Upper lobe of left lung (tissue), 4 donors: ENCODE measurements around the gene PAX5.

ENCODE experiments used
- EP300 ChIP-seq, 4 donors: sonication (generic); formaldehyde crosslinking; IDR thresholded peaks; one replicate each; pipeline ENCODE4 v1.5.1; 2017; ENCODE audit warnings: antibody characterized with exemption in 4 of 4, control low read depth in 2 of 4
- POLR2A ChIP-seq, 4 donors: fragments of 450-650 bp; IDR thresholded peaks; one replicate each; pipeline ENCODE4 v1.5.1; 2016 to 2017; ENCODE audit warnings: antibody characterized with exemption in 4 of 4, mild to moderate bottlenecking in 2 of 4

DNA sequence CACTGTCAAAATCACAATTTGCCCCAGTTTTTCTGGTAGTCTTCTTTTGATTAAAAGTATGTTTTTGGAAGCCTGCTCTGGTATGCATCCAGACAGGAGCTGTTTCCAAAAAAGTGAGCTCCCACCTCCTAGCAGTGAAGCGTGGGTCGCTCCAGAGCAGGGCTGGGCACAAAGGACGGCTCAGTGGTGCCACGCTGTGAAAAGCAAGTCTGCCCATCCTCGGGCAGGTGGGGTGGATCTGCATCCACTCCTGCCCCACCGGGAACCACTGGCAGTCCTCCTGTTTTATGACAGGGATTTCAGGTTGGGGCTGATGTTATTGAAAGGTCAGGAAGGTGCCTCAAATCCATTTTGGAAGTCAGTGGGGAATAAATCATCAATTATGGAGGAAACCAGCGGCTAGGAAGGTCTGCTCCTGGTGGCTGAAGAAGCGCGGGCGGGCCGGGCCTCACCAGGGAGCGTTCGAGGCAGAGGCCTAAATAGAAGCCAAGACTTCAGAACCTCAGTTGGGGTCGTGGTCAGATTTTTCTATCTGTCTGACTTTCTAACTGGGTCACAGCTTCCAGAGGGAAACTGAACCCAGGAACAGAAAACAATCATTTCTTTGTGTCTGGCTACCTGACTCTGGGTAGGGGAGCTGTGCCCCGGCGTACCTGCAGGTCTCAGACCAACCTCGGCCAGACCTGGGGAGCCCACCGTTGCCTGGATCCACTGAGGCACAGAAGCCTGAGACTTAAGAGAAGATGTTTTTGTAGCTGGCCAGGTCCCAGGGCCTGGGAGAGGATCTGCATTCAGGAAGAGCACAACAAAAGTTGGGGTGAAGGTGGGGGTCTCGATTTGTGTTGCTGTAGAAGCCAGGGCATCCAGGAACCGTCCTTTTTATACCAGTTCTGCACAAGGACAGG, 168.1 kb downstream of the PAX5 start:
- TF ChIP-seq POLR2A (IDR thresholded peaks at IDR 0.05) (no peak), EP300 (IDR thresholded peaks at IDR 0.05) (no peak)
